ENCODE results near the gene PLEKHG4B.

Gene PLEKHG4B

DNA sequence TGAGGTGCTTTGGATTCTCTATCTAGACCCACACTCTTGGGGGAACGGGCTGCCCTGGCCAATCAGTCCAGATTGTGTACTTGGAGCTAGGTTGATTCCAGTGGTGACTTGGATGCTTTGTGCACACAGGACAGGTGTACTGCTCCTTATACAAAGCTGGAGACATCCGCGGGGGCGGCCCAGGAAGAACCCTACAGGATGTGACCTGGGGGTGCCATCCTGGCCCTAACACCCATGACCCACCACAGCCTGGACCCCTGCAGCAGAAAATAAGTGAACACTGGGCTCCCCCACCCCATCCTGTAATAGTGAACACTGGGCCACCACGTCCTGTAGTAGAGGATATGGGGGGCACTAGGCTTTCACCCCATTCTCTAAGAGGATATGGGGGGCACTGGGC, 12.1 kb upstream of the PLEKHG4B start:
- H3K4me3 Mint-ChIP-seq, result no peak overlapping the region
- H3K27me3 Mint-ChIP-seq, result peaks cover 48 to 72% of the 10 kb centered on the region in 2 donors
- H3K27ac Mint-ChIP-seq, result no peak overlapping the region
- no peak for DNase-seq
- H3K4me1 Mint-ChIP-seq (ENCODE audit: low read depth in 2 of 2), result peaks cover 0 to 4% of the 10 kb centered on the region in 2 donors
- no peaks in the 10 kb centered on the region for H3K36me3 Mint-ChIP-seq (ENCODE audit: insufficient read depth)
- H3K9me3 Mint-ChIP-seq, result no peaks in the 10 kb centered on the region
- ATAC-seq (replicated peaks), result no peak

DNA sequence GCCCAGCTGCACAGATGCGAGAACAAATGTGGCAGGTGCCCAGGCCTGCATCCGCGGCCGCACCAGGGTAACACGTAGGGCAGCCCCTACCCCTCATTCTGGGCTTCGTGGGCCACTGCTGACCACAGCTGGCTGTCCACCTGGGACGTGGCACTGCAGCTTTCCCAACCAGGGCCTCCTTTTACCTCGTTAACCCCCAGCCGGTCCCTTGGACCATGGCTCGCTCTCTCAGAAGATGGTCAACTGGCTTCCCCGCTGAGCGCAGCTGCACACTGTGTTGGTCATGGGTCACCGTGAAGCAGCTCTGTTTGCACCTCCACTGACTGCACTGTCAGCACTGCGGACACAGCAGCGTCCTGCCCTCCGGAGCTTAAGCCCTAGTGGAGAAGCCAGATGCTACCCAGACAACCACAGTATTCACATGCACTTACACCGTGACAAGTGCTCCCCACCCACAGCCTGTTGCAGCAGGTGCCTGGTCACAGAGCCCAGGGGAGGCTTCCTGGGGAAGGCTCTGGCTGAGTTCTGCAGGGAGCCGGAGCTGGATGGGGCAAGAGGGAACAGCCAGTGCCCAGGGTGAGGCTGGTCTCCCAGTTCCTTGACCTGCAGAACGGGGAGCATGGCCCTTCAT, 10.5 kb upstream of the PLEKHG4B start:
- Mint-ChIP-seq H3K4me1 (ENCODE audit: low read depth in 2 of 2) (peaks cover 0 to 4% of the 10 kb centered on the region in 2 donors), H3K4me3 (no peak overlapping the region), H3K36me3 (ENCODE audit: insufficient read depth) (no peaks in the 10 kb centered on the region), H3K9me3 (no peaks in the 10 kb centered on the region), H3K27ac (no peak overlapping the region), H3K27me3 (peaks cover 43 to 62% of the 10 kb centered on the region in 2 donors)
- ATAC-seq (replicated peaks), result no peak
- DNase-seq, result no peak

DNA sequence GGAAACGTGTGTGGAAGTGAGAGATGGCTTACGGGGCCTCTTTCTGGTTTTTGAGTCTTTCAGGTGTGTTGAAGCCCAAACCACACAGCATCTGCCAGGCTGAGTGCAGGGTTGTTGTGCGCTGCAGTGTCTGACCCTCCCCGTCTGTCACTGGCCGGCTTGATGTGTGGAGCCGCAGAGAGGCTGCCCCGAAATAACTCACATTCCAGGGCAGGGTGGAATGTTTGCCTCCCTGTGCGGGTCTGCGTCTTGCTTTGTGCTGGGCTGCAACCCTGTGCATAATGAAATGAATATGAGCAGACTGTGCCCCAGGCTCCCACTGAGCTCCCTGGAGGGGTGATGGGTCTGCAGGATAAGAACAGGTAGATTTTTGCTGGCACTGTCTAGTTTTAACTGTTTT, 9.9 kb upstream of the PLEKHG4B start:
- Mint-ChIP-seq H3K4me1 (ENCODE audit: low read depth in 2 of 2) (peaks cover 0 to 4% of the 10 kb centered on the region in 2 donors), H3K9me3 (no peaks in the 10 kb centered on the region), H3K27me3 (peaks cover 46 to 61% of the 10 kb centered on the region in 2 donors), H3K27ac (no peak overlapping the region), H3K4me3 (no peak overlapping the region), H3K36me3 (ENCODE audit: insufficient read depth) (no peaks in the 10 kb centered on the region)
- no peak for ATAC-seq (replicated peaks)
- DNase-seq, result no peak

DNA sequence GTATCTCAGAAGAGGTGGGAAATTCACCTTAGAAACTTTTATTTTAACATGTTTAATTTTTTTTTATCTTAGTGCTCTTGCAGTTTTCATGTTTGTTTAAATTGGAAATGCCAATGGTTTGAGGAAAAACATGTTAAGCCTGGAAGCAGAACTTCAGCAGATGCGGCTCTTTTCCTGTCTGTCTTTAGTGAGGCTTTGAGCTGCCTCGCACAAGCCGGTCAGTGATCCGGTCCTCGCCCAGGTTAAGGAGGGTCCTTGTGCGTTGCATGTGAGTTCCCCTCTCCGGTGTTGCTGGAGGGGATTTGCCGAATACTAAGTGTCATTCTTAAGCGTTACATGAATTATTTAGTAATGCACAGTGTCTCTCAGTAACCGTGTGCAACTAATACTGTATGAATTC, 9.4 kb upstream of the PLEKHG4B start:
- Mint-ChIP-seq H3K36me3 (ENCODE audit: insufficient read depth) (no peaks in the 10 kb centered on the region), H3K4me3 (no peak overlapping the region), H3K27me3 (peaks cover 50 to 63% of the 10 kb centered on the region in 2 donors), H3K4me1 (ENCODE audit: low read depth in 2 of 2) (peaks cover 0 to 4% of the 10 kb centered on the region in 2 donors), H3K9me3 (no peaks in the 10 kb centered on the region), H3K27ac (no peak overlapping the region)
- DNase-seq (no peak), ATAC-seq (replicated peaks) (no peak)

DNA sequence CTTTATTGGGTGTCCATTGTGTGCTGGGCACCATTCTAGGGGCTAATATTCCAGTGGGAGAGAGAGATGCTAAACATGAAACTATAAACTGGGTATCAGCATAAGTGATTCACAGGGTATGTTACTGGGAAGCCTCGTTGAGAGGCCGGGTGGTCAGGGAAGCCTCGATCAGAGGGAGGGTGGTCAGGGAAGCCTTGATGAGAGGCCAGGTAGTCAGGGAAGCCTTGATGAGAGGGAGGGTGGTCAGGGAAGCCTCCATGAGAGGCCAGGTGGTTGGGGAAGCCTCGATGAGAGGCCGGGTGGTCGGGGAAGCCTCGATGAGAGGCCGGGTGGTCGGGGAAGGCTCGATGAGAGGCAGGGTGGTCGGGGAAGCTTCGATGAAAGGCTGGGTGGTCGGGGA, 8.9 kb upstream of the PLEKHG4B start:
- Mint-ChIP-seq H3K9me3 (no peaks in the 10 kb centered on the region), H3K27ac (no peak overlapping the region), H3K4me1 (ENCODE audit: low read depth in 2 of 2) (peaks cover 0 to 4% of the 10 kb centered on the region in 2 donors), H3K4me3 (no peak overlapping the region), H3K36me3 (ENCODE audit: insufficient read depth) (no peaks in the 10 kb centered on the region), H3K27me3 (peaks cover 50 to 68% of the 10 kb centered on the region in 2 donors)
- no peak for ATAC-seq (replicated peaks)
- no peak for DNase-seq

DNA sequence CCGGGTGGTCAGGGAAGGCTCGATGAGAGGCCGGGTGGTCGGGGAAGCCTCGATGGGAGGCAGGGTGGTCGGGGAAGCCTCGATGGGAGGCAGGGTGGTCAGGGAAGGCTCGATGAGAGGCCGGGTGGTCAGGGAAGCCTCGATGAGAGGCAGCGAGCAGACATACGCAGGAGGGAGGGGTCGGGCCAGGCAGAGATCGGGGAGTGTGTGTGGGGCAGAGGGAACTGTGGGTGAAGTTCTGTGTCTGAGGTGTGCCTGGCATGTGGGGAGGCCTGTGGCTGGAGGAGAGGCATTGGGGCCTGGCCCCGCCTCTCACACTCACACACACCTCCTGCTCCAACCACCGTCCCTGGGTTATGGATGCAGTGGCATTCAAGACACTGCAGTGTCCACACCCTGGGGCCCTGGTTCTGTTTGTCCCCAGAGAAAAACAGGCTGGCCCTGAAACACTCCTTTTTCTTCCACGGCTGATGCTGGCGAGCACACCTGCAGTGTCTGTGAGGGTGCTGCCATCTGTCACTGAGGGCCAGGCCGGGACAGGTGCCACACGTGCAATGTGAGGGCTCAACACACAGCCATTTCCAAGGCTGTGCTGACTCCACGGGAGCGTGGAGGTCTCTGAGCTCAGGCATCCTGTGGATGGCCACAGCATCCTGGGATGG, 6.5 kb upstream of the PLEKHG4B start:
- H3K9me3 Mint-ChIP-seq, result no peaks in the 10 kb centered on the region
- H3K4me3 Mint-ChIP-seq, result no peak overlapping the region
- DNase-seq (no peak), ATAC-seq (replicated peaks) (no peak)
- no peak overlapping the region for H3K27ac Mint-ChIP-seq
- H3K27me3 Mint-ChIP-seq, result peaks cover 63 to 73% of the 10 kb centered on the region in 2 donors
- no peaks in the 10 kb centered on the region for H3K36me3 Mint-ChIP-seq (ENCODE audit: insufficient read depth)
- H3K4me1 Mint-ChIP-seq (ENCODE audit: low read depth in 2 of 2), result peaks cover 0 to 4% of the 10 kb centered on the region in 2 donors

DNA sequence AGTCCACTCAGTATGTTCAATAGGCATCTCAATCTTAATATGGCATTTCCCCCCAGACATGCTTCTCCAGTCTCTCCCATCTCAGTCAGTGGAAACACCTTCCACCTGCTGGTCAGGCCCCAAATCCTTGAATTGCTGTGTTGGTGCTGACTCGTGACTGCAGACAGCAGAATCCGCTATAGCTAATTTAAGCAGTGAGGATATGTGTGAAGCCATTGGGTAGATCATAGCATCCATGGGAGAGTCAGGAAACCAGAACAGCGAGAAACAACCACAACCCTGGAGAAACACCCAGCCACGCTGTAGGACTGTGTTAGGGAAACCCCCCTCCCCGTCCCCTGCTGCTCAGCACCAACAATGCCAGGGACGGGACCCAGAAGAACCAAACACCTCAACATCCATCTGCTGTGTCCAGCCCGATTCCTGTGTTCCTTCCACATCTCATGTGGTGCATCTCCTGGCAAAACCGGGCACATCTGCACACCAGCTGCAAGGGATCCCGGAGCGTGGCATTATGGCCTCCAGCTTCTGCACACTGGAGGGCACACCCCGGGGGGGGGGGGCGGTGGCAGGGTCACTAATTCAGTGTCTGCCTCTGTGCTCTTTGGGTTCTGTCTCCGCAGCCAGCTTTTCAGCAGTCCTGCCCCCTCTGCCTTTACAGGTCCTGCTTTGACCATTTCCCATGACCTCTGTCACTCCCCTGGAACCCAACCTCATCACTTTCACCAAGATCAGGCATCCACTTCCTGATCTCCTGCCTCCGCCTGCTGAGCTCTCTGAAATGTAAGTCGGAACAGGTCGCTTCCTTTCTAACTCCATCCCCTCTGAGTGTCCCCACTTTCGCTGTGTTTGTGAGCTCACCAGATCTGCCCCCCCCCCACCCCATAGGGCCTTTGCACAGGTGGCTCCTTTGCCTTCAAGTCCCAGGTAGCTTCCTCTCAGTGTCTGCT, 2.4 kb upstream of the PLEKHG4B start:
- Mint-ChIP-seq H3K4me3 (no peak overlapping the region), H3K4me1 (ENCODE audit: low read depth in 2 of 2) (peaks cover 0 to 7% of the 10 kb centered on the region in 2 donors), H3K27ac (no peak overlapping the region), H3K9me3 (no peaks in the 10 kb centered on the region), H3K36me3 (ENCODE audit: insufficient read depth) (no peaks in the 10 kb centered on the region), H3K27me3 (peaks cover 57 to 76% of the 10 kb centered on the region in 2 donors)
- ATAC-seq (replicated peaks) (no peak), DNase-seq (no peak)

DNA sequence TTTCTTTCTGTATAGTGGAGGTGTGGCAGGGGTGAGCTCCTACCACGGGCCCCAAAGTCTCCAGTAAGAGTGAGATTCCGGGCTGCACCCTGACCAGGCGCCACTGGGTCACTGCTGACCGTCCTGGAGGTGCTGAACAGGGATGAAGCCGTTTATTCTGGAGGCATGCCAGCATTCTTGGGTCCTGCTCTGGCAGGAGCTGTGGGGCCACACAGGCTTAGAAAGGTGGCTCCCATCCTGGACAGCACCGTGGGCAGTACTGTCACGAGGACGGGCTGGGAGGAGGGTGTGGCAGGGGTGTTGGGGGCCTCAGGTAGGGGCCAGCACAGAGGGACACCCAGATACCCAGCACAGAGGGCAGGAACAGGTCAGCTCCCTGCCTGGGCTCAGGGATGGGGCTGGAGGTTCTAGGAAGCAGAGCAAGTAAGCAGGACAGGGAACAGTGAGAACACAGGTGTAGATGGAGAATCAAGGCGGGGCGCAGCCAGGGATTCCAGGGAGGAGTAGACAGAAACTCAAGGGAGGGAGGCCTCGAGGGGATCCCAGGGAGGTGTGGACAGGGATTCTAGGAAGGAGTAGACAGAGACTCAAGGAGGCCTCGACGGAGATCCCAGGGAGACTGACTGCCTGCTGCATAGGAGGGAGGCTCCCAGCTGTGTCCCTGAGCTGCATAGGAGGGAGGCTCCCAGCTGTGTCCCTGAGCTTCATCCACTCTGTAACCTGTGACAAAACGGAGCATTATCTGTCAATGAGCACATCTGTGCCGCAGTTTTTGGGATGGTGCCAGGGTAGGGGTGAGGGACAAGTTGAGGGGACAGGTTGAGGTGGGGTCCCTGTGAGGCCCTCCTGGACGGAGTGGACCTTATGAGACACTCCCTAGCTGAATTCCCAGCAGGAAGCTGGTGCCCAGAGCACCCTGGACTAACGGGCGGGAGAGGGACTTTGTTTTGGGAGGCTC, 1.1 kb upstream of the PLEKHG4B start:
- H3K4me1 Mint-ChIP-seq (ENCODE audit: low read depth in 2 of 2), result peaks cover 0 to 7% of the 10 kb centered on the region in 2 donors
- H3K27me3 Mint-ChIP-seq, result peaks cover 61 to 84% of the 10 kb centered on the region in 2 donors
- H3K9me3 Mint-ChIP-seq, result no peaks in the 10 kb centered on the region
- ATAC-seq (replicated peaks) (no peak), DNase-seq (no peak)
- peak overlapping the region in 1 of 2 donors; percentile 57 for H3K4me3 Mint-ChIP-seq
- H3K27ac Mint-ChIP-seq, result no peak overlapping the region
- H3K36me3 Mint-ChIP-seq (ENCODE audit: insufficient read depth), result no peaks in the 10 kb centered on the region

DNA sequence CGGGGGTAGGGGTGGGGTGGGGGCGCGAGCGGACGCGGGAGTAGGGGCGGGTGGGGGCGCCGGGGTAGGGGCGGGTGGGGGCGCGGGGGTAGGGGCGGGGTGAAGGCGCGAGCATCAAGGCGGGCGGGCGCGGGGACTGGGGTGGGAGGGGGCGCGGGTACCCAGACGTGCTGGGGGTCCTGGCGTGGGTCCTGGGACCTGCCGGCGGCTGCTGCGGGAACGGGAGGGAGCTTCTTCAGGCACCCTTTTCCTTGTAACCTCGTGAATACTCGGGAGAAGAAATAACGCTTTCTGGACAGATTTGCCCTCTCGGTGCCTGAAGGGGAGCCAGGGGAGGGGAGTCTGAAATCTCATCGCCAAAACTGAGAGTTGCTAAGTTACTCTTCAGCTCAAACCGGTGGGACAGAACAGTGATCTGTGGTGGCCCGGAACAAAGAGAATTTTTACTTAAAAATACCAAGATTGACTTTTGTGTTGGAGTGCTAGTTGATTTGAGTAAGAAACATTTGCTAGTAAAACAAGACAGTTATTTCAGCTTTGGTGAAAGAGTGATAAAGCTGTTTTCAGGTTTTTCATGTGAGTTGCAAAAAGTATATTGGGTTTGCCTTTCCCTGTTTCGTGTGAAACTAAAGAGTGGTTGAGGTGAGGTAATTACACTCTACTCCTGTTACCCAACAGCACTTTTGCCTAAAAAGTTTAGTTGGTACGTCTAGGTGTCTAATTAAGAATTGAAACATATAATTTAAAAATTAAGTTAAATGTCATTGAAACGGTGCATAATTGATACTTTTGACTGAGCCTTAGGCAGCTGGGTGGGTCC, 643 bp downstream of the PLEKHG4B start:
- no peak overlapping the region for H3K4me3 Mint-ChIP-seq
- no peaks in the 10 kb centered on the region for H3K9me3 Mint-ChIP-seq
- no peaks in the 10 kb centered on the region for H3K36me3 Mint-ChIP-seq (ENCODE audit: insufficient read depth)
- DNase-seq (no peak), ATAC-seq (replicated peaks) (no peak)
- H3K27me3 Mint-ChIP-seq, result peaks cover 67 to 89% of the 10 kb centered on the region in 2 donors
- no peak overlapping the region for H3K27ac Mint-ChIP-seq
- H3K4me1 Mint-ChIP-seq (ENCODE audit: low read depth in 2 of 2), result peaks cover 0 to 7% of the 10 kb centered on the region in 2 donors

DNA sequence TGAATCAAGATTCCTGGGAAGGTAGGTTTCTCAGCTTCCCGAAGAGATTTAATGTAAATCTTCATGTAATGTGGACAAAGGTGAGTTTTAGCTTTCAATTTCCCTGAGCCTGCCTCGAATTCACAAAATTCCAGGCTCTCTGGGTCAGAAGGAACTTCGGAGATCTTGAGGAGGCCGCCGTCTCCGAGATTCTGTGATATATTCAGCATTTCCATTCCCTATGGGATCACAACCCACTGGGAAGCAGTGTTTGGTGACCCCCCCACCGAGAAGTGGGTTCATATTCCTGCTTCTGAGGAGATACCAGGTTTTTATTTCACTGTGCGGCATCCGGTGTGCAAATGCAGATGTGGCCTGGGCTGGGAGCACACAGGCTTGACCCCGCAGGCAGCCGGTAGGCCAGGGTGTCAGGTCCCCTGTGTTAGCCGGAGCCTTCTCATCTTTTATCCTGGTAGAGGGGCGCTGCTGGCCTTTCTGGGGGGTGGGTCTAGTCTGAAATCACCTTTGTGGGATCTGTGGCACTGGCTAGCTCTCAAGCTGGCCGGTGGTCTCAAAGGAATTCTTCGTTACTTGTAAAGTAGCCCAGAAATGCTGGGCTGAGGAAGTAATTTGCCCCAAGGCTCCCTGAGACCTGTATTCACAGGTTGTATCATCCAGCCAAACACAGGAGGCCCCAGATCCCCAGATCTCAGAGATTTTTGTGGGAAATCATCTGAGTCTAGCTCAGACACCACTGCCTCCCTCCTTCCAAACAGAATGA, 1.4 kb downstream of the PLEKHG4B start:
- H3K9me3 Mint-ChIP-seq, result no peaks in the 10 kb centered on the region
- H3K27ac Mint-ChIP-seq, result no peak overlapping the region
- peaks cover 0 to 7% of the 10 kb centered on the region in 2 donors for H3K4me1 Mint-ChIP-seq (ENCODE audit: low read depth in 2 of 2)
- ATAC-seq (replicated peaks) (no peak), DNase-seq (no peak)
- peaks cover 61 to 87% of the 10 kb centered on the region in 2 donors for H3K27me3 Mint-ChIP-seq
- no peak overlapping the region for H3K4me3 Mint-ChIP-seq
- H3K36me3 Mint-ChIP-seq (ENCODE audit: insufficient read depth), result no peaks in the 10 kb centered on the region

DNA sequence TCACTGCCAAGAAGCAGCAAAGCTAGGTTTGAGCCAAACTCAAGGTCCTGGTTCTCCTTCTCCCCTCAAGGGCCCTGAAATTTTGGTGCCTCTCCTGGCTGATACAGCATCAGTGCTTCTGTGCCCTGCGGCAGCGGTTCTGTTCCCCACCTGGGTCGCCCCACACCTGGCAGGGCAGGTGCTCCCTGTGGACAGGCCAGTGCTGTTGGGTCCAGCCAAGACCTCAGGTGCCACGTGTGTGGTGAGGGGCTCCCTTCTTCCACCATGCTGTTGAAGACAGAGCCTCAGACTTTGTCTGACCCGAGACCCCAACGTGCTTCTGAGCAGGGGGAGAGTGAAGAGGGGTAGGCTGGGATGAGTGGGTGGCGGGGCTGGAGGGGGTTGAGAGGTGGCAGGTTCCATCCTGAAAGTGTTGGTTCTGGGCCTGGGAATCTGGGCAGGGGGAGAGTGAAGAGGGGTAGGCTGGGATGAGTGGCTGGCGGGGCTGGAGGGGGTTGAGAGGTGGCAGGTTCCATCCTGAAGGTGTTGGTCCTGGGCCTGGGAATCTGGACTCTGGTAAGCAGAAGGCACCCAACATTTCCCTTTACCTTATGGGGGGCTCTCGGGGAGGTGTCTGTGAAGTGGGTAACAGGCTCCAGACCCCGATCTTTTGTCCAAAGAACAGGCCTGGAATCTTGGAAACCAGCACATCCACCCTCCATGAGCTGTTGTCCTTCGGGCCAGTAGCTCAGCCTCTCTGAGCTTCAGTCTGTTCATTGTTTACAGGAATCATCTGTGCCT, 2.3 kb downstream of the PLEKHG4B start:
- H3K36me3 Mint-ChIP-seq (ENCODE audit: insufficient read depth), result no peaks in the 10 kb centered on the region

More for the DNA sequence above, 2.3 kb downstream of the PLEKHG4B start:
- Mint-ChIP-seq H3K4me3 (no peak overlapping the region), H3K9me3 (no peaks in the 10 kb centered on the region), H3K4me1 (ENCODE audit: low read depth in 2 of 2) (peaks cover 0 to 7% of the 10 kb centered on the region in 2 donors), H3K27me3 (peaks cover 54 to 80% of the 10 kb centered on the region in 2 donors), H3K27ac (no peak overlapping the region)
- ATAC-seq (replicated peaks), result no peak
- DNase-seq, result no peak

Measured in effector memory CD8-positive, alpha-beta T cell (primary cell).